Right kidney (tissue), 1 donor: Measurements from ENCODE around the gene LY6G5B.
"Not testable (repeated sequence)": the region's sequence is repeated elsewhere in the genome, so short reads cannot be mapped to it uniquely, and the experiment has no call there.

Experiments
- DNase-seq: peaks from one replicate; pipeline ENCODE4 v3.0.0-alpha.2; 2016

The LY6G5B gene

DNA sequence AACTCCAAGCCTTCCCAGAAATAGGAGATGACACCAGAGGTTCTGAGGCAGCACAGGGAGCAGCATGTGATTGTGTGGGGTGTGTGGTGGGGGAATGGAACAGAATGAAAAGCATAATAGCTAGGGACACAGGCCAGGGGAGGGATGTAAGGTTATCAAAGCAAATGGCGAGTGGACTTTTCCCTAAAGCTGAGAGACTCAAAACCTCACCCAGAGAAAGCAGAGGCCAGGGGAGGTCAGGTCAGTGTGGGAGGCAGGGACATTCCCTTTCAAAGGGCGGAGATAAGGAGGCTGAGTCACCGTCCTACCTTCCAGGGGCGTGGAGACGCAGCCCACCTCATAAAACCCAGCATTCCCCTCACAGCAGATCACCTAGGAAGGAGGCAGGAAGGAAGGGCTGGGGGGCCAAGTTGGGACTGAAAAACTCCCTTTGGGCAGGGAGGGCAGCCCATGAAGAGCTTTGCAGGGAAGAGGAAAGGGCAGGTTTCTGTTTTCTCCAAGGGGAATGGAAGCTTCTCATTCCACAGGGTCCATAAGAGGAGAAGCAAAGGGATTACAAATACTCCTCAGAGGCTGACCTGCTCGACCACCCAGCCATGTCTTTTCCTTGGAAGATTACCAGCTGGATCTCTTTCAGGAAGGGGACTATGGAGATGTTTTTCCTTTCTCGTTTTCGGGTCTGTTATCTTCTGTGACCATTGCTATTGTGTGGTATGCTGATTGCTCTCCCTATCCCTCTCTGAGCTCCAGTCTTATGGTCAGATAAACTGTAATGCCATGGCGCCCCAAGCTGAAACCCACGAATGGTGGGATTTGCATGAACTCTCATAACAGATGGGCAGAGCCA is 20.7 kb downstream of the LY6G5B start:
- no peak for DNase-seq

DNA sequence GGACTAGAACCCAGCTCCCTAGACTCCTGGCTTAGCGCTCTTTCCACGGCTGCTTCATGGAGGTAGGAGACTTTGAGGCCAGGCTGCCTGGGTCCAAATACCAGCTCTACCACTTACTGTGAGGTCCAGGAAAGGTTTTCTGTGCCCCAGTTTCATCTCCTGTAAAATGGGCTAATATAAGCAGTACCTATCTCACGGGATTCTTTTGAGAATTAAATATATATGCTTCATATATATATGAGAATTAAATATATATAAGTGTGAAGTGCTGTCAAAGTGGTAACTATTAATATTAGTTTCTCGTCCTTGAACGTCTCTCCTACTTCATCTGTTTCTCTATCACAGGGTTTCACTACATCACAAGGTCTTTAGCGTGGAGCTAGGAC is 21.3 kb downstream of the LY6G5B start:
- no peak for DNase-seq

DNA sequence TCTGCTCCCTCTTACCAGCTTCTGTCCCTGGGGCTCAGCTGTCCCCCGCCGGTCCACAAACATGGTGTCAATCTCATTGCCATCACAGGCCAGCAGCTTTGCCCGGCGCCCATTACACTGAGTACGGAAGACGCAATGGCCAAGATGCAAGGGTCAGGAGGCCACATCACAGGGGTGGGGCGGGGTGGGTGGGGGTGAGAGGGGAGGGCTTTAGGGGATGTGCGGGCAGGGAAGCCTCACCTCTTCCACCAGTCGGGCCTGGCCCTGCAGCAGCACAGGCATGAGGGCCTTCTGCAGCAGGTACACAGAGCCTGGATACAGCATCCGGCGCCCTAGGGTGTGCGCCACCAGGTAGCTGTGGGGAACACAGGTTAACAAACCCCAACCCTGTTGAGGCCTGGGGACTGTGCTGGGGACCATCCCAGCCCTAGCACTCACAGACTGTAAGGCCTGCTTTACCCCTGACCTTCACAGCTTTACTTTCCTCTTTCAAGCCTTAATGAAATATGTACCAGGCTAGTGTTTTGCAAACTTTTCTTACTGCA is 21.9 kb downstream of the LY6G5B start:
- DNase-seq = no peak

DNA sequence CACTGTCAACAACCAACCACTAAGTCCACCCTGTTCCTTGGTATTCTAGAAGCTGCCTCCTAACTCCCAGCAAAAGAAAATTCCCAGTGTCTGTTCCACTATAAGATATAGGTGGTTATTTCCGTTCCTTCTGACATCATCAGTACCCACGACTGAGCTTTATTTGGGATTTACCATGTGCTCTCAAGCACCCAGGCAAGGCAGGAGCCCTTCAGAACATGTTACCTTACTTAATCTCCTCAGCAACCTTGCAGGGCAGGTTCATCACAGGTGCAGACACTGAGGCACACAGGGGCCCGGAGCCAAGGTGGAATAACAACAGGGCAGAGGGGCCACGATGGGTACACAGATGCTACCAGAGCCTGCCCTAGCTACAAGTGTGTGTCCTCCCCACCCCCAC is 22.6 kb downstream of the LY6G5B start:
- DNase-seq = no peak

DNA sequence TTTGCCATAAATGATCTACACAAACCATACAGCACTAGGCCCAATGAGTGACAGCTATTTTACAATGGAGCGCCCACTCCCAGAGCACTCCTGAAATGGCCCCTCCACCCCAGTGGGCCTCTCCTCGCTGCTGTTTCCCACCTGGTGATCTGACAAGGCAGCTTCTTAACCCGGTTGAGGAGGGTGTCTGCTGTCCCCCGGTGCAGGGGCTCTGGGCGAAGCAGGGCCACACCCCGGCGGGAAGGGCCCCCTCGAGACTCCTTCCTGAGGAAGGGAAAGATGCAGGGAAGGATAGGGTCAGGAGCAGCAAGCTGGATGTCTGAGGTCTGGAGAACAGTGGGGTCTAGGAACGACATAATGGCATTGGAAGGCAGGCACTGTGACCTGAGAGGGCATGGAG is 23.1 kb downstream of the LY6G5B start:
- no peak for DNase-seq

DNA sequence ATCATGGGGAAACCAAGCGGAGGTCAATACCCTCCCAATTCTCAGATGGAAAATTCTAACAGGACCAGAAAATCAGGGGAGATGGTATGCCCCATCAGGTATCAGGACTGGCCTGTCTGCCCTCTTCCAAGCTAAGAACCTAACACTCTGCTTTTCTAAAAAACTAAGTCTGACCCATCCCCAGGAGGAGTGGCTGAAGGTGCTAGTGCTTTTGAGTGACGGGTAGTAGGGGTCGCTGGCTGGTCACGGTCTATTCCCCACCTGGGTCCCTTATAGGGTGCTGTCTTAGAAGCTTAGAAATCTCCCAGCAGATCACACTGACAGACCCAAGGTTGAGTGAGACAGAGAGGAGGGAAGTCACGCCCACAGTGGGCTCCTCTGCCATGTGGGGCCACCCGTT is 23.8 kb downstream of the LY6G5B start:
- no peak for DNase-seq

DNA sequence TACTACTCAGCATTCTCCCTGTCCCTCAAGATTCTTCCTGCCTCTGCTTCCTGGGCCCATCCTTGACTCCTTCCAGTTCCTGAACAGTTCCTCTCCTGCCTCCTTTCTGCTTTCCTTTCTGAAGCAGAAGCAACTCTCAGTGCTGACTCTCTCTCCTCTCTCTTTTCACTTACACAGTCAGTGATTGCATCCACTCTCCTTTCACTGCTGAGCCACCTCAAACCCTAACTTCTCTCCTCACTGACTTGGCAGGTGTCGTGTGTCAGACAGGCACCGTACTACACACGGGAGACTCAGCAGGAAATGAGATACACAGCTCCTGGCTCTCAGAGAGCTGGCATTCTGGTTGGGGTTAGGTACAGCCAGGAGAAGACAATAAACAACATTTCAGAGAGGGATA is 27.8 kb downstream of the LY6G5B start:
- no peak for DNase-seq

DNA sequence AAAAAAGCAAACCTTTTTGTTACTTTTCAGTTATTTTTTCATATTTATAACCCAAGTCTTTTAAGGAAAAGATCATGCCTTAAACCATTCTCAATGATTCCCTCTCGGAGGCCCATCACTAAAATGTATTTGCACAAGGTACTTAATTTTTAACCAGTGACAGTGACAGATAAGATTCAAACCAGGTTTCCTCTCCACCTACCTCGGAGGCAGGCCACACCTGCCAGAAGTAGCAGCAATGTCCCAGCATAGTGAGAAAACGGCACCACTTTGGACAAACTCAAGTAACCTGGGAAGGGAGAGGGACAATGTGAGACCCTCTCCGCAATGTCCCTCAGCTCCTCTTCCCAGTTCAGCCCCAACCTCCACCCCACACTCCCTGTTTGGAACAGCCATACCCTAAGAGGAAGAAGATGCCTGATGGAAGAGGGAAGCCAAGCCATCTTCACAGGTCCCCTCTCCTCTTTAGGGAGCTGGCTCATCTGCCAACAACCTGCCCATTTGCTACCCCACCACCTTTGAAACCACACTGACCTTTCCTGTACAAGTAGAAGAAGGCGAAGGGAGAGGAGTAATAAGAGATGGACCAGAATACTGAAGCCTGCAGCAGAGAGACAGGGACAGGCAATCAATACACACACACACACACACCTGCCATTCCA is 31.1 kb downstream of the LY6G5B start:
- no peak for DNase-seq

DNA sequence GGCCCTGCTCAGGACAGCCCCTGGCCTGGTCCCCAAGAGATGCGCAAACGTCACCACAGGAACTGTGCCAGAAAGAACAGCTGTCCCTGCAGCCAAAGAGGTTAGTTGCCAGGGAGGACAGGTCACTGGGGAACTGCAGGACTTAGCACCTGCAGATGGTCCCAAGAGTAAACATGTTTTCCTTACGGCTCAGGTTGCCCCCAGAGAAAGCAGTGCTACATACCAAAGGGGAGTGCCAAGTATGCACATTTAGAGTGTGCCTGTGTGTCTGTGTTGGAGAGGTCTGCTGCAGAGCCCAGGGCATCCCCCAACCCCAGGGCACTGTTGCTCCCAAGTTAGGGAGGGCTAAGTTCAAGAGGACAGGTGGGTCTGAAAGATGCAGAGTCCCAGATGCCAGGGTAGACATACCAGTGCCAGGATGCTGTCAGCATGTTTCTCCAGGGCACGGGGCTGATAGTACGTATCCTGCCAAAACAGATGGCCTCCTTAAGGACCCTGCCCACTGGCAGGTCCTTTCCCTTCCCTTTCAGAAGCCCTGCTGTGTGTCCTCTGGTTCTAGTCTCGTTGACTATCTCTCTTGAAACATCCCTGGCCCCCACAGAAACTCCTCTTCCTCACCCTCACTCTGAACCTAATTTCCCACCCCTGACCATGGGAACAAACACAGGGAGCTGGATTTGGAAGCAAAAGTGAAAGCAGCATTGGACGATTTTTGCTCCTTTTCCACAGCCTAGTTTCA is 32.1 kb downstream of the LY6G5B start:
- no peak for DNase-seq

DNA sequence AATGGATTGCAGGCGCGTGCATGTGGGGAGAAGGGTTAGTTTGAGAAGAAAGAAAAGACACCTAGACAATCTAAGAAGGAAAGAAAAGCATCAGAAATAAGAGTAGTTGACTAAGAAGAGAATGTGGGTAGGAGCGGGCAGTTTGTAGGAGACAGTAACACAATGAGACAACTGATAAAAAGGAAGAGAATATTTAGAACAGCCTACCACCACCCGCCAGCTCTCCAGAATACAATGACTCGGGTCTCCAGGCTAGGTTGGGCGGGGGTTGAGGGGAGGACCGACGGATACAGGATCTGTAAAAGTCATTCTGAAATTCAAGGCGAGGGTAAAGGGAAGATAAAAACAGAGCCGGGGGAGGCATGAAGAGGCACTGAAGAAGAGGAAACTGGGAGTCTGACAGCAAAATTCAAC is 32.6 kb downstream of the LY6G5B start:
- DNase-seq = no peak

DNA sequence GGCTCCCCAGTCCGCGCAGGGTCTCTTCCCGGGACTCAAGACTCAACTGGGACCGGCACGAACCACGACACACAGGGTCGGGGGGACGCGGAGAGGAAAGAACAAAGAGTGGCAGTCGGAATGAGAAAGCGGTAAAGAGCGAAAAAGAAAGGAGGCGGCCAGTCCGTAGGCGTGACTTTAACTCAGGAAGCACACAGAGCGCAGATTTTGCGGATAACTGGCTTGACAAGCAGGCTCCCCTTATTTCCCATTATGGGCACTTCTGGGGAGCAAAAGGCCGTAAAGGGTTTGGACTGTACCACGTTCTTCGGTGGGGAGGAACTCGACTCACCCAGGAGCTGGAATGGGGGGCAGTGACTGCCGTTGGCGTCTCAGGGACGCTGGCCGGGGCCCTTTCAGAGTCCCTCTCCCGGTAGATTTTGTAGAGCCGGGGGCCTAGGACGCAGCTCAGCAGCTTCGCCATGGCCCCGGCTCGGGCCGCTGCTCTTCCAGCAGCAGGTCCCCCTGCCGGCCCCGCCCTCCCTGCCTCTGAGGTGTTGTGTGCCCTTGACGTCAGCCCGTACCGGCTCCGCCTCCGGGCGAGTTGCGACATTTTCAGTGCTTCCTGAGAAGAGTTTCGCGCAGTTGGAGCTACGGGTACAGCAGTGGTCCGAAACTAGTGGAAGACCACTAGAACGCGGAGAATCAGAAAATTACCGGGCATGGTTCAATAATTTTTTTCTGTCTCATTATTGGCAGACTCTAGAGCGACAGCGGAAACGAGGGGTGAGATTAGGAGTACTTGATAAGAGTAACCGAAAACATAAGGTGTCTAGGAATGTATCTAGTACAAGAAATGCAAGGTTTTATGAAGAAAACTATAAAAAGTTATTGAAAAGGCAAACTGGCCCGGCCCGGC is 33.3 kb downstream of the LY6G5B start, which contains the start of gene ABHD16A:
Gene ABHD16A (minus strand): TSS at position 506 of the 898 bp plus-strand sequence. CDS start 43 bp downstream, at position 463.
- DNase-seq = peak; percentile 99

DNA sequence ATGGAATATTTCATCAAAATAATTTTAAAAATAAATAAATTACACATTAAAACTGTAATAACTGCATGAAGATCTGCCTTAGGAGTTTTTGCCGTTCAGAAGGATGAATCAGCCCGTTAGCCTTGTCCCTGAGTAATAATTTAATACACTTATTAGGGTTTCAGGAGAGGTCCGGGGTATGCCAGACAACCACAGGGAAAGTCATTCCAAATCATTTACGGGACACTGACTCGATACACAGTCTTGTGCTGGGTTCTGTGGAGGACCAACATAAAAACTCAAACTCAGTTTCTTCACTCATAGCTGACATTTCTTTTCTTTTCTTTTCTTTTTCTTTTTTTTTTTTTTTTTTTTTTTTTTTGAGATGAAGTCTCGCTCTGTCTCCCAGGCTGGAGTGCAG is 36.2 kb downstream of the LY6G5B start:
- no peak for DNase-seq

DNA sequence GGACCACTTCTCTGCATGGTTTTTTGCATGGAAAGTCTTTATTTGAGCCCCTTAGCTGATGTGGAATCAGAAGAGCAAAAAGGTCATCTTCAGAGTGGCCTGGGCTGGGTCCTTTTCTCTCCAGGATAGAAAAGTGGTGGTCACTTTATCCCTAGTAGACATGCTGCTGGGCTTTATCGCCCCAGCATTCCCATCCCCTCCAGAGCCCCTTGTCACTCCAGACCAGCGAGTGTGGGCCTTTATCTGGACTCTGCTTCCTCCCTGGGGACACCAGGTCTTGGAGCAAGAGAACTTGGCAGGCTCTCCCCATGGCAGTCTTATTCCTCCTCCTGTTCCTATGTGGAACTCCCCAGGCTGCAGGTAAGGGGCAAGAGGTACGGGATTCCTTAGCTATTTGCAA is 36.8 kb downstream of the LY6G5B start, which contains the start of gene LY6G6F:
Gene LY6G6F (plus strand): TSS at position 268 of the 400 bp plus-strand sequence. CDS start 41 bp downstream, at position 309.
- DNase-seq = no peak

DNA sequence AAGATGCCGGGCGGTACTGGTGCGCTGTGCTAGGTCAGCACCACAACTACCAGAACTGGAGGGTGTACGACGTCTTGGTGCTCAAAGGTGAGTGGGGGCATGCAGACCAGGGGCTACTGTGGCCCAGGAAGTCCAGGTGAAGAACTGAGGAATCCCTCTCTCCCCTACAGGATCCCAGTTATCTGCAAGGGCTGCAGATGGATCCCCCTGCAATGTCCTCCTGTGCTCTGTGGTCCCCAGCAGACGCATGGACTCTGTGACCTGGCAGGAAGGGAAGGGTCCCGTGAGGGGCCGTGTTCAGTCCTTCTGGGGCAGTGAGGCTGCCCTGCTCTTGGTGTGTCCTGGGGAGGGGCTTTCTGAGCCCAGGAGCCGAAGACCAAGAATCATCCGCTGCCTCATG is 37.9 kb downstream of the LY6G5B start:
- DNase-seq = no peak

DNA sequence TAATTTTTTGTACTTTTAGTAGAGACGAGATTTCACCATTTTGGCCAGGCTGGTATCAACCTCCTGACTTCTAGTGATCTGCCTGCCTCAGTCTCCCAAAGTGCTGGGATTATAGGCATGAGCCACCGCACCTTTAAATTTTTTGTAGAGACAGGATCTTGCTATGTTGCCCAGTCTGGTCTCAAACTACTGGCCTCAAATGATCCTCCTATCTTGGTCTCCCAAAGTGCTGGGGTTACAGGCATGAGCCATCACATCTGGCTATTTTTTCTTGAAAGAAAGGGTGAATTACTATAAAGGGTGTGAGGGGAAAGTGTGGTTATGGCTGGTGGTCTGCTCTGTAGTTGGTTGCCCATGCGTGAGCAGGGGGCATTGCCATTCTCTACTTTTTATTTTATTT is 38.4 kb downstream of the LY6G5B start:
- DNase-seq = no peak

DNA sequence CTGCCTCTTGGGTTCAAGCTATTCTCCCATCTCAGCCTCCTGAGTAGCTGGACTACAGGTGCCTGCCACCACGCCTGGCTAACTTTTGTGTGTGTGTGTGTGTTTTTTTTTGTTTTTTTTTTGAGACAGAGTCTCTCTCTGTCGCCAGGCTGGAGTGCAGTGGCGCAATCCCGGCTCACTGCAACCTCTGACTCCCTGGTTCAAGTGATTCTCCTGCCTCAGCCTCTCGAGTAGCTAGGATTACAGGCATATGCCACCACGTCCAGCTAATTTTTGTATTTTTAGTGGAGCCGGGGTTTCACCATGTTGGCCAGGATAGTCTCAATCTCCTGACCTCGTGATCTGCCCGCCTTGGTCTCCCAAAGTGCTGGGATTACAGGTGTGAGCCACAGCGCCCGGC is 39.4 kb downstream of the LY6G5B start:
- DNase-seq = not testable (repeated sequence)

DNA sequence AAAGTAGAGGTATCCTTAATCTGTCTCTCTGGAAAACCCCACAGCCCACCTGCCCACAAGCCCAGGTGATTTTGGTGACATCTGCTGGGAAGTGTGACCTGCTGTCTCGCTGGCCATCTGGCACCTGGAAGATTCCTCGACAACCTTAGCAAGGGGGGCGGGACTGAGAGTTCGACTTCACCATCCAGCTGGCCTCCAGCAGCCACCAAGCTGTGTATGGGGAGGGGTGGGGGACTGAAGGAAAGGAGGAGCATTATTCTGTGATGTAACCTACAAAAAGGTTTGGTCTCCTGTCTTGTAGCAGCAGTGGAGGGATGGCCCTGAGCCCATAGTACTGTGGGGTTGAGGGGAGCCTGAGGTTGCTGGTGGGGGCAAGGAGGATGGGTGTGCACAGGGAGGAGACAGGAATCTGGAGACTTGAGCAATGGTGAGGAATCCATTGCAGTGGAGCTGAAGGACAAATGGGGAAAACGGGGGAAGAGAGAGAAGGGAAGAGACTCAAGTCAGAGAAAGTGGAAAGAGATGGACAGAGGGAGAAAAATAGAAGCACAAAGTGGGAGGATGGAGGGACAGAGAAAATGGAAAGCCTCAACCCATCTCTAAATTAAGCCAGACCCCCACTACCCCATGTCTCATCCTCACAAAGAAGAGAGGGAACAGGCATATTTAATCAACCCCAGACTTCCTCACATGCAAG is 40.9 kb downstream of the LY6G5B start:
- DNase-seq = no peak

DNA sequence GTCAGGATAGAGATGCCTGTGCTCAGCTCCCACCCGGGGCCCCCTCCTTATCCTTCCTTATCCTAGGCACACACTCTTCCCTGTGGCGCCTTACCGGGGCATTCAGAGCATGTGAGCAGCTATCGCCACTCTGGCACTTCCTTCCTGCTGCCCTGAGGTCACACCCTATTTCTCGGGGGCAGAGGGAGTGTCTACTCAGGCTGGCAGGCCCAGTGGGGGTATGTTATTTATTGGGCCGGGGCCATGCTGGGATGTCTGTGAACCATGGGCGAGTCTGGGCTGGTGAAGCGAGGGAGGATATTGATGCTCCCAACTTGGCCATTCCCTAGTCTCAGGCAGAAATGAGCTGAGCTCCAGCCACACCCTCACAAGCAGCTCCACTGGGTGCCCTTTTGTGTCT is 41.5 kb downstream of the LY6G5B start:
- DNase-seq = no peak

DNA sequence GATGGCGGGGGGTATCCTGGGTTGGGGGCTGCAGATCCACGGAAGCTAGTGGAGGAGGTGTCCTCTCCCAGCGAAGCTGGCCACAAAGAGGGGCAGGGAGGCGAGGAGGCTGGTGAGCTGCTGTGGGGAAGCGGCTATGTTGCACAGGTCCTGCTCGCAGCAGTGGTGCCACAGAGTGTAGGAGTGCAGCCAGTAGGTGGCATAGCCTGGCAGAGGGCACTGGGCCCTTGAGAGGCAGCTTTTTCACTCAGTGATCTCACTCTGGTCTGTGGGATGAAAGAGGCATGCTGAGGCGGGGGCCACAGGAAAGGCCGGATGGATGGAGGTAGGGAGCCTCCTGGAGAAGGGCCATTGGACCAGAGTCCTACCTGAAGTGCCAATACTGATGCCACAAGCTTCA is 42.5 kb downstream of the LY6G5B start:
- no peak for DNase-seq

DNA sequence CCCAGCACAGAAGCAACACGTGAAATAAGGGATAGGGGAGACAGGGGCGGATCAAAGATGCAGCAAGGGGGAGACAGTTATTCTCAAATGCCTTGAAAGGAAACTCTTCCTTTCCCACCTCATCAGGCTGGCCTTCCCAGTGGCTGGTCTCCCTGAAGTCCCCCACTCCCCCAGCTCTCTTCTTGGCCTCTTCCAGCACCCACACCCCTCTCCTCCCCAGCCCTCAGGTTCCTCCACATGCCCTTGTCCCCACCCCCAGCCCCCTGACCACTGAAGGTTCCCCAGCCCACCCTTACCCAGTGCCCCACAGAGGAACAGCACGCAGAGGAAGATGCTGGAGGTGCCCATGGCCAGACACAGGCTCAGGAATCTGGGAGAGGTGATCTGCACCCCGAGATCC is 43.7 kb downstream of the LY6G5B start:
- no peak for DNase-seq
